Skeletal muscle tissue (tissue), 4 donors: Measurements from ENCODE around the gene SSR4. TPM values are rescaled to one million over a fixed set of nuclear protein-coding genes. Genes with fewer than 3 reads are reported as not detected.

Experiments
- H3K27ac ChIP-seq: one replicate; pipeline ENCODE4 v1.7.0; 2013; ENCODE audit warnings: mild to moderate bottlenecking, low read depth, low read length, inconsistent platforms
- H3K27me3 ChIP-seq, 3 donors: one replicate each; pipeline ENCODE4 v1.7.0; 2013; ENCODE audit warnings: low read length in 3 of 3; ENCODE audit not compliant: control insufficient read depth in 3 of 3, insufficient read depth in 3 of 3
- H3K36me3 ChIP-seq, 3 donors: one replicate each; pipeline ENCODE4 v1.7.0; 2013; ENCODE audit warnings: low read length in 3 of 3; ENCODE audit not compliant: control insufficient read depth in 3 of 3, insufficient read depth in 3 of 3
- H3K4me1 ChIP-seq, 3 donors: one replicate each; pipeline ENCODE4 v1.7.0; 2013; ENCODE audit warnings: low read length in 3 of 3, mild to moderate bottlenecking in 3 of 3; ENCODE audit not compliant: control insufficient read depth in 3 of 3, insufficient read depth in 3 of 3
- H3K4me3 ChIP-seq, 3 donors: one replicate each; pipeline ENCODE4 v1.7.0; 2013; ENCODE audit warnings: low read length in 3 of 3
- H3K9ac ChIP-seq, 3 donors: one replicate each; pipeline ENCODE4 v1.7.0; 2013; ENCODE audit warnings: low read length in 3 of 3, mild to moderate bottlenecking in 3 of 3, moderate library complexity in 2 of 3, low read depth in 1 of 3
- H3K9me3 ChIP-seq, 3 donors: one replicate each; pipeline ENCODE4 v1.7.0; 2013; ENCODE audit warnings: low read length in 3 of 3; ENCODE audit not compliant: control insufficient read depth in 3 of 3
- total RNA-seq: library from RNA; depleted of rRNA; stranded (reverse); fragments of >200 nt; gene quantifications from one replicate; pipeline ENCODE4 v1.2.3, GENCODE V29; 2014
- donor health status: Osteomylitis.

The SSR4 gene
- total RNA-seq, 1 donor from 2014 or later: 85.6 TPM

GRCh38 chrX:153845842-153846241 is 51.4 kb downstream of the SSR4 start:
- Histone ChIP-seq H3K27me3 (peaks cover 0 to 9% (median 0%) of the 10 kb centered on the region in 3 donors), H3K27ac (no peak overlapping the region), H3K9me3 (no peaks in the 10 kb centered on the region), H3K4me1 (no peaks in the 10 kb centered on the region), H3K36me3 (no peaks in the 10 kb centered on the region), H3K4me3 (no peak overlapping the region), H3K9ac (no peak overlapping the region)

Other genes starting within 250 kb of the SSR4 start
- 13.0 TPM for gene CCNQ, start 195.5 kb upstream of the SSR4 start, total RNA-seq
- not detected for gene DUSP9, start 147.5 kb upstream of the SSR4 start, total RNA-seq
- gene PNCK, start 120.9 kb upstream of the SSR4 start, total RNA-seq: not detected
- gene SLC6A8, start 106.7 kb upstream of the SSR4 start, total RNA-seq: 13.0 TPM
- gene BCAP31, start 70.3 kb upstream of the SSR4 start, total RNA-seq: 83.0 TPM
- 10.4 TPM for gene ABCD1, start 69.8 kb upstream of the SSR4 start, total RNA-seq
- 1.0 TPM for gene PLXNB3, start 30.4 kb upstream of the SSR4 start, total RNA-seq
- 85.1 TPM for gene SRPK3, start 13.6 kb upstream of the SSR4 start, total RNA-seq
- gene IDH3G, start 293 bp upstream of the SSR4 start, total RNA-seq: 25.1 TPM
- 2.6 TPM for gene PDZD4, start 35.9 kb downstream of the SSR4 start, total RNA-seq
- gene L1CAM, start 91.5 kb downstream of the SSR4 start, total RNA-seq: 1.6 TPM
- 1.0 TPM for gene AVPR2, start 110.0 kb downstream of the SSR4 start, total RNA-seq
- gene ARHGAP4, start 131.6 kb downstream of the SSR4 start, total RNA-seq: 25.1 TPM
- gene NAA10, start 140.4 kb downstream of the SSR4 start, total RNA-seq: 13.6 TPM
- 5.7 TPM for gene RENBP, start 150.0 kb downstream of the SSR4 start, total RNA-seq
- 9.4 TPM for gene HCFC1, start 177.2 kb downstream of the SSR4 start, total RNA-seq
- gene TMEM187, start 178.1 kb downstream of the SSR4 start, total RNA-seq: 2.1 TPM
- gene IRAK1, start 225.2 kb downstream of the SSR4 start, total RNA-seq: 11.0 TPM